OCI-LY7 (cell line): ENCODE results near the gene TPST1.
"Not testable (repeated sequence)": the region's sequence is repeated elsewhere in the genome, so short reads cannot be mapped to it uniquely, and the experiment has no call there.

ENCODE experiments used
- CTCF ChIP-seq: fragments of 200-600 bp; sonication (generic); conservative IDR thresholded peaks from 2 replicates; pipeline ENCODE4 v1.5.1; 2014; ENCODE audit warnings: mild to moderate bottlenecking, antibody characterized with exemption, low read length, moderate library complexity, mixed read lengths
- EZH2phosphoT487 ChIP-seq: fragments of 200-600 bp; sonication (generic); IDR thresholded peaks from 2 replicates; pipeline ENCODE4 v1.6.1; 2018; ENCODE audit warnings: low read depth, borderline replicate concordance, mild to moderate bottlenecking, mixed run types, antibody characterized with exemption, low read length, moderate library complexity, mixed read lengths

GRCh38 chr7:66401126-66401525 is 196.0 kb downstream of the TPST1 start:
- TF ChIP-seq CTCF, EZH2phosphoT487: not testable (repeated sequence)
